ENCODE measurements around the gene C21orf58.
"Not testable (repeated sequence)": the region's sequence is repeated elsewhere in the genome, so short reads cannot be mapped to it uniquely, and the experiment has no call there.

Gene C21orf58

GRCh38 chr21:46323710-46324389 is at the start of gene C21orf58, which contains the start of gene PCNT:
TSS of gene C21orf58 (minus strand) at chr21:46323870. CDS start at chr21:46322738, 1,132 bp downstream.
TSS of gene PCNT (plus strand) at chr21:46324156. CDS start at chr21:46324229, 73 bp downstream.
- peak; percentile 94 to 95 for DNase-seq

GRCh38 chr21:46372947-46373346 is 49.3 kb upstream of the C21orf58 start:
- not testable (repeated sequence) for DNase-seq

DNA sequence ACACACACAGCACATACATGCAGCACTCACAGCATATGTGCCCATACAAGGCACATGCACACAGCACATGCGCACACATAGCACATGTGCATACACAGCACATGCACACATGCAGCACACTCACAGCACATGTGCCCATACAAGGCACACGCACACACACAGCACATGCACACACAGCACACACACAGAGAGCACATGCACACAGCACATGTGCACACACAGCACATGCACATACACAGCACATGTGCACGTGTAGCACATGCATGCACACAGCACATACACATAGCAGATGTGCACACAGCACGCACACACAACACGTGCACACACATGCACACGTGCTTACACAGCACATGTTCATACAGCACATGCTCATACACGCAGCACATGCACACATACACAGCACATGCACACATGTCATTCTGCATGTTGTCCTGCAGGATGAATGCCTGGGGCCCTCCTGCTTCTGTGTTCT is 48.4 kb upstream of the C21orf58 start:
- no peak for DNase-seq

DNA sequence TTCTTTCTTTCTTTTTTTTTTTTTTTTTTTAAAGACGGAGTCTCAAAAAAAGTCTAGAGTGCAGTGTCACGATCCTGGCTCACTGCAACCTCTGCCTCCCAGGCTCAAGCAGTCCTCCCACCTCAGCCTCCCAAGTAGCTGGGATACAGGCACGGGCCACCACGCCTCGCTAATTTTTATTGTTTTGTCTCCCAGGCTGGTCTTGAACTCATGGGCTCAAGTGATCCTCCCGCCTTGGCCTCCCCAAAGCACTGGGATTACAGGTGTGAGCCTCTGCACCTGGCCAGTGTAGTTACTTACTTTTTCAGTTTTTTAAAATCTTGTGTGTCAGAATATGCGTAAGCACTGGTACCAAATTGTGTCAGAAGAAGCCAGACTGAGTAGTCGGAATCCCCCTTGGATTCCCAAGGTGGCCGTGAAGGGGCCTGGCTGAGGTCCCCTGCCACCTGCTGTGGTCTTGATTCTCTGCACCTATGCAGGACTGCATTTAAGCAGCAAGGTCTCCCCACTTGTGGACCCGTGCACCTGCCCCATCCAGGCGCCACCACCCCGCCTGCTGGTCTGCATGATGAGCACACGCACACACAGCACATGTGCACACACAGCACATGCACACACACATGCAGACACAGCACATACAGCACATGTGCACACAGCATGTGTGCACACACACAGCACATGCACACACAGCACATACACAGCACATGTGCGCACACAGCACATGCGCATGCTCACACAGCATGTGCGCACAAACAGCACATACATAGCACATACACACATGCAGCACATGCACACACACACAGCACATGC is 47.7 kb upstream of the C21orf58 start:
- no peak for DNase-seq

GRCh38 chr21:46369520-46370235 is 46.0 kb upstream of the C21orf58 start:
- no peak for DNase-seq

DNA sequence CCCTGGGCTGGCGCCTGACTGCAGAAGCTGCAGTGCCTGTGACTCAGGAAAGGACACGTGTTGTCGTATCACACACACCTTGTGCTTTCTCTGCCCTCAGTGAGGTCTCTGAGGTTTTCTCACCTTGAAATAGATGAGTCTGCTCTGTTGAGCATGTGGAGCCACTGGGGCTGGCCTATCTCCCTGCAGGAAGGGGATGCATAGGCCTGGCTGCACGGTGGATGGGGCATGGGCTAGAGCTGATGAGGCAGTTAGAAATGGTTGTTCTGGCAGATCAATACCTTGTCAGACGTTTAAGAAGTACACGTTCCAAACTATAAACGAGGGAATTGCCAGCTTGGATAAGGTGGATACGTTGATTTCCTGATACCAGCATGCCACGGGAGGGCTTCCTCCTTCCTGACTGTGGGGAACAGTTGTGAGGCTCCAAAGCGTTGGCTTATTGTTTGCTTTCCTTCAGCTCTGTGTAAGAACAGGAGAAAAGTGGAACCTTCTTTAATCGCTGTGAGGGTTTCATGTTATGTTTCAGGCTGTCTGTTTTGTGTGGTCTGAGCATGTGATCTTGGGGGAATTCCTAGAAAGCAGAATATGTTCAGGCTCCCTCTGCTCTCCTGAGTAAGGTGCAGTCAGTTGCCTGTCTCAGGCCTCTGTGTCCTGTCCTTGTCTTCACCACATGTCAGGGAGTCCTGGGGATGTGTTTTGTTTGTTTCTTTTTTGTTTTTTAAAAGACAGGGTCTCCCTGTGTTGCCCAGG is 45.0 kb upstream of the C21orf58 start:
- no peak for DNase-seq

DNA sequence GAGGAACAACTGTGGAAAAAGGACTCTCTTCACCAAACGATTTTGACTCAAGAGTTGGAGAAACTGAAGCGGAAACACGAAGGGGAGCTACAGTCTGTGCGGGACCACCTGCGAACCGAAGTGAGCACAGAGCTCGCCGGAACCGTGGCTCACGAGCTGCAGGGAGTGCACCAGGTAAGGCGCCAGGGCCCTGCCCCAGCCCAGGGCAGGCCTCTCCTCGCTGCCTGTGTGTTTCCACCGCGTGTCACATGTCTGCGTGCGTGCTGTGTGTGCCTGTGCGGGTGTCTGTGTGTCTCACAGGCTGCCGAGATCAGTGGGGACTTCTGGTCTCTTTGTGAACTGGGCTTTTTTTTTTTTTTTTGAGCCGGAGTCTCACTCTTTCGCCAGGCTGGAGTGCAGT is 43.3 kb upstream of the C21orf58 start:
- DNase-seq: no peak

DNA sequence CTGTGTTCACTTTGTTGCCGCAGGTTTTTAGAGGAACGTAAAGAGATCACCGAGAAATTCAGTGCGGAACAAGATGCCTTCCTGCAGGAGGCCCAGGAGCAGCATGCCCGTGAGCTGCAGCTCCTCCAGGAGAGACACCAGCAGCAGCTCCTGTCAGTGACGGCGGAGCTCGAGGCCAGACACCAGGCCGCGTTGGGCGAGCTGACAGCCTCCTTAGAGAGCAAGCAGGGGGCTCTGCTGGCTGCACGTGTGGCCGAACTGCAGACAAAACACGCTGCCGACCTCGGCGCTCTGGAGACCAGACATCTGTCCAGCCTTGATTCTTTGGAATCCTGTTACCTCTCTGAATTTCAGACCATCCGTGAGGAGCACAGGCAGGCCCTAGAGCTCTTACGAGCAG is 42.9 kb upstream of the C21orf58 start:
- no peak for DNase-seq

DNA sequence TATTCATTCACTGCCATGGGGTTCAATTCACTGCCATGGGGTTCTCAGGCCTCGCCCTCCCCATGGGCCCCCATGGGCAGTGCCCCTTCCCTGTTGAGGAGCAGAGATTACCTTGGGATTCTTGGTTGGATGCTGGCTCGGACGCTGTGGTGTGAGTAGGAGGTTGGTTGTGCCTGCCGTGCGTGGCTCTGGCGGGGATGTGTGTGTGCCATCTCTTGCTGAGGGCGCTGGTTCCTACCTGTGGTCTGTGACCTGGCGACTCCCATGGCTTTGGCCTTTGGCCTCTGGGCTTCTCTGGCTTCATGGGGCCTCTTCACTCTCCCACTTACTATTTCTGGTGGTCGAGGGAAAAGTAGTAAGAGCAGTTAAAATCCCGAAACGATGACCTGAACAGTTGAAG is 42.4 kb upstream of the C21orf58 start:
- DNase-seq: no peak

DNA sequence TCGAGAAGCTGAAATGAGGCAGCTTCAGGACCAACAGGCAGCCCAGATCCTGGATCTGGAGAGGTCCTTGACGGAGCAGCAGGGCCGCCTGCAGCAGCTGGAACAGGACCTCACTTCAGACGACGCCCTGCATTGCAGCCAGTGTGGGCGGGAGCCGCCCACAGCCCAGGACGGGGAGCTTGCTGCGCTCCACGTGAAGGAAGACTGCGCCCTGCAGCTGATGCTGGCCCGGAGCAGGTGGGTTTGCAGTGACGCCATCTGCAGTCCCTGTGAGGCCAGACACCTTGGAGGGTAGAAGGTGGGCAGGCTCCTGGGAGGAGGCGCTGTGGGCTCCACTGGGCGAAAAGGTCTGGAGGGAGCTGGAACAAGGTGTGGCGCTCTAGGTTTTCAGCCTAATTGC is 40.0 kb upstream of the C21orf58 start:
- no peak for DNase-seq

- DNase-seq: no peak
These were observed 39.3 kb upstream of the C21orf58 start for GRCh38 chr21:46362946-46363345.

GRCh38 chr21:46361935-46362334 is 38.3 kb upstream of the C21orf58 start:
- DNase-seq: no peak

- DNase-seq: no peak
These were observed 37.5 kb upstream of the C21orf58 start for GRCh38 chr21:46361176-46361575.

GRCh38 chr21:46357684-46358425 is 34.2 kb upstream of the C21orf58 start:
- no peak for DNase-seq

- DNase-seq: no peak
These were observed 33.6 kb upstream of the C21orf58 start for GRCh38 chr21:46357335-46357604.

GRCh38 chr21:46356494-46357334 is 33.0 kb upstream of the C21orf58 start:
- DNase-seq: no peak

- DNase-seq: no peak
These were observed 32.3 kb upstream of the C21orf58 start for GRCh38 chr21:46356005-46356338.

DNA sequence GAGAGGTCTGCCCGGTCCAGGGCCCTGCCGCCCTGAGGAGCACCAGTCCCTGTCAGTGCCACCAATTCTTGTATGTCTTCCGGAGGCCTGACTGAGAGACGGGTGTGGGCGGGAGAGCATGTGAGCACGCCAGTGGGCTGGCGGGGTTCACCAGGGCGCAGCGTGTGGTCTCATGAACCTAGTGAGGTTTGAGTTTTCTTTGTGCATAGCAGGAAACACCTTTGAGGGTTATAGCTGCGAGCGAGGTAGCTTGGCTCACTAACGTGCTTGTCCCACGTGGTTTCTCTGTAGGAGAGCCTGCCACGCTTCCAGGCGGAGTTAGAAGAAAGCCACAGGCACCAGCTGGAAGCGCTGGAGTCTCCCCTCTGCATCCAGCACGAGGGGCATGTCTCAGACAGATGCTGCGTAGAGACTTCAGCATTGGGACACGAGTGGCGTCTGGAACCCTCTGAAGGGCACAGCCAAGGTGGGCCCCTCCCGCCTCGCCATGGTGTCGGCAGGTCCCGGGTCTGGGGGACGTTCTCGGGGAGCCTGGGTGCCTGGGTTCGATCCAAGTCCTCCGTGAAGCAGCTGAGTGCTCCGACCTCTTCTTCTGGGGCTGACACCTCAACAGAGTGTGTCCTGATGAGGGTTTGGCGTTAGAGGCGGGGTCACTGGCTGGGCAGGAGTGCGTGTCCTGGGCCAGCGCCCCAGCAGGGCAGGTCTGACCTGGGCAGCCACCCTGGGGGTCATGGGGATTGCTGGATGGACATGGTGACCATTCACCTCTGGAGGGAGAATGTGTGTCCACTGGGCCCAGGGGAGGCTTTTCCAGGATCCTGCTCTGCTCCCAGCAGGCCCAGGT is 31.7 kb upstream of the C21orf58 start:
- no peak for DNase-seq

DNA sequence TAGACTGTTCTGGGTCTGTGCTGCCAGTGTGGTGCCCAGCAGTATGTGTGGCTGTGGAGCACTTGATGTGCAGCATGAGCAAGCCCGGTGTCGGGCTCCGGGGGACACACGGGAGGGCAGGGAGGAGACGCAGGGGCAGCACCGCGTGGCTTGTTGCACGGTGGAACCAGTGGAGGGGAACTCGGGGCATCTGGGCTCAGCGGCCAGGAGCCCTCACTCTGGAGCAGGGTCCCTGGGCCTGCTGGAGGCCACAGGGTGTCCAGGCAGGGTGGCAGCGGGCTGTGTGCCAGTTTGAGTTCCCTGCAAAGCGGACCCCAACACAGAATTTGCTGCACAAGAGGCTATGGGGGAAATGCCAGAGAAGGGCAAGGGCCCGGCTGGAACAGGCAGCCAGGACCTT is 30.8 kb upstream of the C21orf58 start:
- no peak for DNase-seq

GRCh38 chr21:46354046-46354445 is 30.4 kb upstream of the C21orf58 start:
- DNase-seq: no peak
